GM23248 (cell line): Measurements from ENCODE around the gene SPDYE1. TPM values are rescaled to one million over a fixed set of nuclear protein-coding genes. Genes with fewer than 3 reads are reported as not detected.
"Not testable (repeated sequence)": the region's sequence is repeated elsewhere in the genome, so short reads cannot be mapped to it uniquely, and the experiment has no call there.

Source experiments
- DNase-seq: peaks from one replicate; pipeline ENCODE4 v3.0.0-alpha.2; 2015
- H2AFZ ChIP-seq: fragments of 200-600 bp; sonication (generic); 2 replicates; pipeline ENCODE4 v1.6.1; 2016; ENCODE audit warnings: antibody characterized with exemption
- H3F3A ChIP-seq: fragments of 200-600 bp; sonication (generic); 2 replicates; pipeline ENCODE4 v1.6.1; 2016; ENCODE audit warnings: mild to moderate bottlenecking, antibody characterized with exemption, mixed run types; ENCODE audit not compliant: insufficient read depth
- H3K27ac ChIP-seq: fragments of 200-600 bp; sonication (generic); 2 replicates; pipeline ENCODE4 v1.5.1; 2016; ENCODE audit warnings: mild to moderate bottlenecking
- H3K27me3 ChIP-seq: fragments of 200-600 bp; sonication (generic); replicated peaks from 2 replicates; pipeline ENCODE4 v1.6.1; 2016; ENCODE audit warnings: mild to moderate bottlenecking; ENCODE audit not compliant: insufficient read depth
- H3K36me3 ChIP-seq: fragments of 200-600 bp; sonication (generic); 2 replicates; pipeline ENCODE4 v1.6.1; 2016; ENCODE audit warnings: low read depth, mild to moderate bottlenecking
- H3K4me1 ChIP-seq: fragments of 200-600 bp; sonication (generic); 2 replicates; pipeline ENCODE4 v1.6.1; 2016; ENCODE audit warnings: mild to moderate bottlenecking; ENCODE audit not compliant: insufficient read depth
- H3K4me2 ChIP-seq: fragments of 200-600 bp; sonication (generic); one replicate; pipeline ENCODE4 v1.6.1; 2016; ENCODE audit warnings: mild to moderate bottlenecking; ENCODE audit not compliant: unreplicated experiment
- H3K4me3 ChIP-seq: fragments of 200-600 bp; sonication (generic); 2 replicates; pipeline ENCODE4 v1.5.1; 2016; ENCODE audit warnings: mild to moderate bottlenecking
- H3K79me2 ChIP-seq: fragments of 200-600 bp; sonication (generic); 2 replicates; pipeline ENCODE4 v1.6.1; 2016; ENCODE audit warnings: mild to moderate bottlenecking; ENCODE audit not compliant: insufficient read depth
- H3K9ac ChIP-seq: fragments of 200-600 bp; sonication (generic); 2 replicates; pipeline ENCODE4 v1.6.1; 2016; ENCODE audit warnings: mild to moderate bottlenecking
- H3K9me2 ChIP-seq: fragments of 200-600 bp; sonication (generic); 2 replicates; pipeline ENCODE4 v1.6.1; 2016; ENCODE audit warnings: mixed run types, mild to moderate bottlenecking, moderate library complexity; ENCODE audit not compliant: insufficient read depth
- H3K9me3 ChIP-seq: fragments of 200-600 bp; sonication (generic); one replicate; pipeline ENCODE4 v1.6.1; 2017; ENCODE audit warnings: low read depth
- H4K20me1 ChIP-seq: fragments of 200-600 bp; sonication (generic); 2 replicates; pipeline ENCODE4 v1.6.0; 2016; ENCODE audit not compliant: insufficient read depth
- WGBS, 2 experiments: methylation state at CpG; one replicate each; pipeline ENCODE4 v1.1.6; 2015 to 2017; ENCODE audit warnings: low lambda C conversion rate in 2 of 2, low coverage in 1 of 2; ENCODE audit errors: missing lambda C conversion rate in 2 of 2; 5-methylcytosine and 5-hydroxymethylcytosine counted together
- in situ Hi-C: fragments of 300-500 bp; cut with MboI; formaldehyde crosslinking; loops from 2 replicates; pipeline ENCODE4 v1.15.0; 2020
- polyA plus RNA-seq: library from polyadenylated mRNA; unstranded; fragments of >200 nt; fragmentation: Nextera tagmentation; extraction: Ambion mirVana; gene quantifications from 2 replicates; pipeline ENCODE4 v1.2.1, GENCODE V29; 2016
- total RNA-seq: library from RNA; depleted of rRNA; stranded (reverse); fragments of >200 nt; shearing (Covaris generic); gene quantifications from 2 replicates; pipeline ENCODE4 v1.2.3, GENCODE V29; 2014

The SPDYE1 gene
- total and polyA plus RNA-seq, 2 experiments from 2014 or later, result 0.60 TPM; not detected in 1

DNA sequence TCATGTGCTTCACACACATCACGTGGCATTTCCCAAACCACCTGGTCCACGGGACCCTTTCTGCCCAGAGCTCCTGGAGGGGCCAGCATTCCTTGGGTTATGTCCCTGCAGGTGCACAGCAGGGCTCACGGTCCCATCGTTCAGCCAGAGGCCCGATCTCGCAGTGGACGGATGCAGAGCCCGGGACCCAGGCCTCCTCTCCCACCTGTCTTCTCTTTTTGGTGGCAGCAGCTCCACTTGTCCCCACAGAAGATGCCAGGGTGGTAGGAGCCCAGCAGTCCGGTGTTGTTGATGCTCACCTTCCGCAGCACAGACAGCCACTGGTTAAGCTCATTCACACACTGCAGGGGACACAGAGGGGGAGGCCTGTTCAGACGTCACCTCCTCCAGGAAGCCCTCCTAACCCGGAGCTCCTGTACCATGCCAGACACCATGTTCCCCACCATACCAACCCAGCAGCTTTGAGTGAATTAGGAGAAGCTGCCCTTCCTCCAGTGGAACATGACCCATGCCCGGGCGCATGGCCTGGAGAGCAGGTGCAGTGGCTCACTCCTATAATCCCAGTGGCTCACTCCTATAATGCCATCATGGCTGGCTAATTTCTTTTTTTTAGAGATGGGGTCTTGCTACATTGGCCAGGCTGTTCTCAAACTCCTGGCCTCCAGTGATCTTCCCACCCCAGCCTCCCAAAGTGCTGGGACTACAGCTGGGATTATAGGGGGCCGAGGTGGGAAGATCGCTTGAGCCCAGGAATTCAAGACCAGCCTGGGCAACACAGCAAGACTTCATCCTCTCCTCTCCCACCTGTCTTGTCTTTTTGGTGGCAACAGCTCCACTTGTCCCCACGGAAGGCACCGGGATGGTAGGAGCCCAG is 36.5 kb downstream of the SPDYE1 start:
- H3K79me2 ChIP-seq, H3K9ac ChIP-seq, in situ Hi-C loops, H4K20me1 ChIP-seq, H3K4me2 ChIP-seq, H3K36me3 ChIP-seq, H3K9me3 ChIP-seq, DNase-seq, H3K27me3 ChIP-seq, H2AFZ ChIP-seq, H3K4me1 ChIP-seq, H3K4me3 ChIP-seq, H3F3A ChIP-seq, H3K9me2 ChIP-seq, H3K27ac ChIP-seq: not testable (repeated sequence)
- WGBS, 2 experiments, result 80 to 85% methylated on average over 15 to 18 of the region's 18 CpGs

GRCh38 chr7:44036364-44036763 is 38.7 kb downstream of the SPDYE1 start:
- H4K20me1 ChIP-seq, H3K27me3 ChIP-seq, H3K79me2 ChIP-seq, H2AFZ ChIP-seq, H3K36me3 ChIP-seq, H3K4me1 ChIP-seq, H3K4me3 ChIP-seq, H3K9ac ChIP-seq, H3K9me2 ChIP-seq, H3K4me2 ChIP-seq, H3K9me3 ChIP-seq, H3K27ac ChIP-seq, in situ Hi-C loops, H3F3A ChIP-seq: not testable (repeated sequence)
- peak; percentile 48 for DNase-seq
- WGBS, 2 experiments, result 37 to 43% methylated on average over 8 of the region's 10 CpGs

DNA sequence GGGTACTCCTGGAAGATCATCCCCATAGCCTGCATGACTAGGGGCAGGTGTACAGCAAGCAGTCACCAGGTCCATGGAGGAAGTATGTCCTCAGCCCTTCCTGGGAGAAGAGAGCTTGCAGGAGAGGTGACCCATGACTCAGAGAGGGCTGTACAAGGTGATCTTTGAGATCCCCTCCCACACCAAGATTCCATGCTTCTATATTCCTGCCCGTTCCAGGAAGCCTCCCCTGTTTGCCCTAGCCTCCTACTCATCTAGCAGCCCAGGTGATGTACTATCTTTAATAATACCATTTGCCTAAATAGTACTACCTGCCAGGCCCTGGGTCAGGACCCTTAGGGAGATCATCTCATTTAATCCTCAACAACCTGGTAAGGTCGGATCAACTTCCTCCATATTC is 40.3 kb downstream of the SPDYE1 start:
- H3K4me1 ChIP-seq, H2AFZ ChIP-seq, H3K9ac ChIP-seq, H3K79me2 ChIP-seq, H3K4me3 ChIP-seq, H3K4me2 ChIP-seq, H4K20me1 ChIP-seq, H3K9me3 ChIP-seq, H3K27ac ChIP-seq, in situ Hi-C loops, H3K9me2 ChIP-seq, H3K36me3 ChIP-seq, DNase-seq, H3F3A ChIP-seq, H3K27me3 ChIP-seq: not testable (repeated sequence)
- WGBS, 2 experiments, result 69 to 80% methylated on average over 2 of the region's 2 CpGs

DNA sequence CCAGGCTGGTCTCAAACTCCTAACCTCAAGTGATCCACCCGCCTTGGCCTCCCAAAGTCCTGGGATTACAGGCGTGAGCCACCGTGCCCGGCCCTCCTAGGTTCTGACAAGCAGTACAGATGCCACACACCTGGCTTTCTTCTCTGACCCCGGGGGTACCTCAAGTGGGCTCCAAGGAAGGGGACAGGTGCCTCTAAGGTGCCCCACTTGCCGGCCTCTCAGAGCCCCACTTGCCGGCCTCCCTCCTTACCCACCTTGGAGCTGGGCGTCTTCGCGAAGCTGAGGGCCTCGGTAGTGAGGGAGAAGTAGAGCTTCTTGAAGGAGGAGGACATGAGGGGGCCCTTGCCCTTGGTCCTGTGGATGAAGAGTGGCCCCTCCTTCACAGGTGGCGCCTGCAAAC is 40.9 kb downstream of the SPDYE1 start:
- H4K20me1 ChIP-seq, DNase-seq, H3K4me1 ChIP-seq, H3K27ac ChIP-seq, H3K9ac ChIP-seq, H3F3A ChIP-seq, H3K36me3 ChIP-seq, H2AFZ ChIP-seq, H3K9me2 ChIP-seq, H3K79me2 ChIP-seq, H3K4me2 ChIP-seq, in situ Hi-C loops, H3K4me3 ChIP-seq, H3K27me3 ChIP-seq, H3K9me3 ChIP-seq: not testable (repeated sequence)
- WGBS, 2 experiments, result 53 to 62% methylated on average over 6 to 8 of the region's 12 CpGs

GRCh38 chr7:44038961-44039558 is 41.4 kb downstream of the SPDYE1 start:
- in situ Hi-C loops, H3K27ac ChIP-seq, H3K9ac ChIP-seq, H3K27me3 ChIP-seq, H3K4me1 ChIP-seq, H3K9me3 ChIP-seq, H3K79me2 ChIP-seq, H3F3A ChIP-seq, H3K9me2 ChIP-seq, H3K36me3 ChIP-seq, H4K20me1 ChIP-seq, H3K4me2 ChIP-seq: not testable (repeated sequence)
- peak; percentile 76 for DNase-seq
- Histone ChIP-seq H3K4me3 (peak overlapping the region; percentile 52; the same call in 1 of the 2 replicates), H2AFZ (peak overlapping the region; percentile 79; the same call in 1 of the 2 replicates)
- WGBS, 2 experiments, result 7 to 10% methylated on average over 10 to 19 of the region's 26 CpGs

DNA sequence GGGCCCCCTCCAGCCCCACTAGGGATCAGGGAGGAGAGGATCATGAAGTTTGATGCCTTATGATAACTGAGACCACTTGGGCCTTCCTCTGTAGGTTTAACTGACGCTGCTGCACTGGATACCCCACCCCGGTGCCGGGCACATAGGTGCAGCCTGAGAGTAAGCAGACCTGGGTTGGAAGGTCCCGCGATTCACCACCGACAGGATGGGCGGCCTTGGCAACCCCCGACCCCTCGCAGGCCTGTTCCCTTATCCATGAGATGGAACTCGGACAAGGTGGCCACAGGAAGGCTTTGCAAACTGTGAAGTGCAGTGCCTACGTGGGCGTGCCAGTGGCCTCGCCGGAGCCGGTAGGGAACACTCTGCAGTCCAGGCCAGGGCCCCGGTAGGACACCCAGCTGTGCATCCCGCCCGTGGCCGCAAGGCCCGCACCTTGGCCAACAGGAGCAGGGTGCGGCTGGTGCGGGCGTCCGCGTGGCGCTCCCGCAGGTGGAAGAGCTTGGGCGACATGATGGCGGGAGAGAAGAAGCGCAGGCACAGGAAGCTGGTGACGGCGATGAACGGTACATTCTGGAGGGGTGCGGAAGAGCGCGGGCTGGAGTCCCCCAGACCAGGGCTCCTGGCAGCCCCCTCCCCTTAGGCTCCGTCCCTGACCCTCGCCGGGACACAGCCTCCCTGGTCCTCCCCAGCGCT is 42.2 kb downstream of the SPDYE1 start:
- H3K27ac ChIP-seq, H3K9ac ChIP-seq, H3K36me3 ChIP-seq, in situ Hi-C loops, H3K4me1 ChIP-seq, H3K9me2 ChIP-seq, H2AFZ ChIP-seq, H3F3A ChIP-seq, H3K79me2 ChIP-seq, H3K27me3 ChIP-seq, DNase-seq, H4K20me1 ChIP-seq, H3K9me3 ChIP-seq: not testable (repeated sequence)
- Histone ChIP-seq H3K4me3 (peak overlapping the region; percentile 57), H3K4me2 (peak overlapping the region; percentile 28)
- WGBS, 2 experiments, result 9 to 15% methylated on average over 8 to 11 of the region's 40 CpGs

DNA sequence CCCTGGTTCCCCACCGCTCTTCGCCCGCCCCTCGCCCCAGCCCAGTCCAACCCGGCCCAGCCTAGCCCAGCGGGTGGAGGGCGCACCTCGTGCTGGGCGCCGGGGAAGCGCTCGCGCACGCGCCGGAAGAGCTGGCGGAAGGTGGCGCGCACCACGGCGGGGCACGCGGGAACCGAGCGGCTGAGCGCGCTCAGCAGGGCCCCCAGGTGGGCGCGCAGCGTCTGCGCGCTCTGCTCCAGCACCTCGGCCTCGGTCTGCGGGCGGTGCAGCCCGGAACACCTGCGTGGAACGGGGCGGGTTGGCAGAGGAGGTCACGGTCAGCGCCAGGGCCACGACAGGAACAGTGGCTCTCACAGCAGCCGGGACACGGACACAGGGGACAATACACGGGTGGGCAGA is 42.8 kb downstream of the SPDYE1 start:
- H2AFZ ChIP-seq, result peak overlapping the region; percentile 41; the same call in 1 of the 2 replicates
- 2 to 3% methylated on average over 31 to 34 of the region's 46 CpGs for WGBS, 2 experiments

More for the DNA sequence above, 42.8 kb downstream of the SPDYE1 start:
- Histone ChIP-seq H3K4me2 (peak overlapping the region; percentile 28), H3K79me2 (peaks cover 10% of the 10 kb centered on the region), H3K4me3 (peak overlapping the region; percentile 57)
- H3K36me3 ChIP-seq, H3K27me3 ChIP-seq, H4K20me1 ChIP-seq, H3F3A ChIP-seq, H3K9me3 ChIP-seq, H3K9me2 ChIP-seq, H3K27ac ChIP-seq, H3K4me1 ChIP-seq, in situ Hi-C loops, H3K9ac ChIP-seq: not testable (repeated sequence)
- DNase-seq, result peak; percentile 16
